ENCODE results near the gene FRMD4B. TPM values are rescaled to one million over a fixed set of nuclear protein-coding genes. Genes with fewer than 3 reads are reported as not detected.
A peak's percentile ranks its signal among the peaks of the same experiment; 100 is the strongest.

Gene FRMD4B
- polyA plus RNA-seq, 2 of the 4 experiments (the other 2 are of a cell fraction), result 0.92 to 5.9 TPM

GRCh38 chr3:69178838-69179739 lies 206.8 kb downstream of the FRMD4B start (continued):
- TF ChIP-seq ZFP36 (IDR thresholded peaks at IDR 0.05; ENCODE audit: borderline replicate concordance, partially characterized antibody) (no peak), JUN (IDR thresholded peaks at IDR 0.05) (no peak), GATA3 (IDR thresholded peaks at IDR 0.05; ENCODE audit: borderline replicate concordance) (no peak), ZSCAN20 (CRISPR knock-in tag; IDR thresholded peaks at IDR 0.05) (no peak), FOSL2 (IDR thresholded peaks at IDR 0.05) (no peak), FOSL2 (CRISPR knock-in tag; IDR thresholded peaks at IDR 0.05) (peak; percentile 28; the same call in 1 of the 2 replicates)

- H3K4me2 ChIP-seq, result no peak overlapping the region
- CTCF ChIA-PET, result interaction anchor here (0.6 to 3.2 kb wide), 2 partner anchors 17 to 34 kb away, joined by 3 to 9 read pairs; no protein-coding TSS in a partner anchor
- WGBS (ENCODE audit: missing lambda C conversion rate), result 97% methylated on average over 4 of the region's 4 CpGs
- H3K9me3 ChIP-seq, result no peaks in the 10 kb centered on the region
- FAIRE-seq (no peak), DNase-seq (ENCODE audit: low read depth in 1 of 2, low spot score in 1 of 2) (no peak), ATAC-seq (no peak)
- no peak overlapping the region for H3K4me3 ChIP-seq
- TF ChIP-seq SMC3 (IDR thresholded peaks at IDR 0.05), result no peak
- TF ChIP-seq CHD4 (IDR thresholded peaks at IDR 0.05; ENCODE audit: borderline replicate concordance), result no peak
- TF ChIP-seq RCOR1 (IDR thresholded peaks at IDR 0.05; ENCODE audit: low read depth, low read length), result no peak
- TF ChIP-seq CEBPB (IDR thresholded peaks at IDR 0.05), result no peak
- no peak for TF ChIP-seq NFE2L2 (conservative IDR thresholded peaks at IDR 0.05; ENCODE audit: low read length)
- no peak for TF ChIP-seq POLR2A (IDR thresholded peaks at IDR 0.05; ENCODE audit: low read length)
- no peak for TF ChIP-seq CHD2 (IDR thresholded peaks at IDR 0.05; ENCODE audit: low read length, partially characterized antibody)
- TF ChIP-seq FOSL2 (IDR thresholded peaks at IDR 0.05), result no peak
- TF ChIP-seq FOSL2 (CRISPR knock-in tag; IDR thresholded peaks at IDR 0.05), result no peak
- TF ChIP-seq POLR2AphosphoS2 (conservative IDR thresholded peaks at IDR 0.05; ENCODE audit: low read length), result no peak
- TF ChIP-seq ZFP36 (IDR thresholded peaks at IDR 0.05; ENCODE audit: borderline replicate concordance, partially characterized antibody), result no peak
- no peak for TF ChIP-seq ZC3H11A (IDR thresholded peaks at IDR 0.05)
- H3K4me1 ChIP-seq, result peaks cover 41% of the 10 kb centered on the region
- peak overlapping the region in 1 of 2 experiments; percentile 71; a peak in 3 of 6 replicates for H3K27ac ChIP-seq
- POLR2A ChIA-PET, result no interaction called here
These were observed 207.8 kb downstream of the FRMD4B start for GRCh38 chr3:69178082-69178481.

GRCh38 chr3:69174871-69175737 lies 210.8 kb downstream of the FRMD4B start:
- no peak for FAIRE-seq
- H3K4me1 ChIP-seq, result peaks cover 20% of the 10 kb centered on the region
- H3K4me3 ChIP-seq, result no peak overlapping the region
- no peaks in the 10 kb centered on the region for H3K9me3 ChIP-seq
- H3K4me2 ChIP-seq, result no peak overlapping the region
- no peak overlapping the region for H3K27ac ChIP-seq
- no peak for ATAC-seq
- TF ChIP-seq FOSB (CRISPR knock-in tag; IDR thresholded peaks at IDR 0.05) (no peak), JUN (IDR thresholded peaks at IDR 0.05) (no peak), HOXB5 (CRISPR knock-in tag; IDR thresholded peaks at IDR 0.05) (no peak), CTCF (IDR thresholded peaks at IDR 0.05) (no peak), TP53 (CRISPR knock-in tag; IDR thresholded peaks at IDR 0.05) (no peak), ESRRA (IDR thresholded peaks at IDR 0.05; ENCODE audit: borderline replicate concordance, low read length) (no peak), FOXS1 (CRISPR knock-in tag; IDR thresholded peaks at IDR 0.05) (no peak), EP300 (IDR thresholded peaks at IDR 0.05) (no peak), SREBF2 (IDR thresholded peaks at IDR 0.05) (no peak), FOSL2 (IDR thresholded peaks at IDR 0.05) (no peak), FOSL2 (CRISPR knock-in tag; IDR thresholded peaks at IDR 0.05) (no peak)
- ChIA-PET CTCF (interaction anchor here (0.7 to 4.5 kb wide), 3 partner anchors 13 to 136 kb away, joined by 4 to 32 read pairs (median 4); no protein-coding TSS in a partner anchor), POLR2A (interaction anchor here (0.6 kb wide), 1 partner anchor 229 kb away, joined by 4 read pairs; no protein-coding TSS in a partner anchor)
- DNase-seq (ENCODE audit: low read depth in 1 of 2, low spot score in 1 of 2), result no peak
- 83% methylated on average over 4 of the region's 4 CpGs for WGBS (ENCODE audit: missing lambda C conversion rate)

Measured in A549 (cell line).